ENCODE results near the gene AMN1. TPM values are rescaled to one million over a fixed set of nuclear protein-coding genes. Genes with fewer than 3 reads are reported as not detected.
"Not testable (repeated sequence)": the region's sequence is repeated elsewhere in the genome, so short reads cannot be mapped to it uniquely, and the experiment has no call there.

Gene AMN1
- total RNA-seq, 5 donors from 2014 or later (not counting 1 experiment from before 2014, with no cell fraction given) = 8.4 to 13.6 (median 12.2) TPM

- Histone ChIP-seq H3K36me3 (ENCODE audit: control insufficient read depth in 2 of 2, extremely low read depth in 1 of 2, insufficient read depth in 1 of 2, low read length in 1 of 2) (peaks cover 0 to 5% of the 10 kb centered on the region in 2 donors), H3K9me3 (peaks cover 2% of the 10 kb centered on the region), H3K27ac (ENCODE audit: low read length) (peak overlapping the region; percentile 8), H3K4me3 (ENCODE audit: control insufficient read depth in 1 of 2, extremely low read depth in 1 of 2, low read length in 1 of 2) (no peak overlapping the region), H3K4me1 (ENCODE audit: control insufficient read depth in 1 of 2, extremely low read depth in 1 of 2, insufficient read depth in 2 of 2, low read length in 2 of 2) (peaks cover 0 to 32% of the 10 kb centered on the region in 2 experiments), H3K27me3 (replicated peaks in 1 of 2; ENCODE audit: control insufficient read depth in 2 of 2, extremely low read depth in 1 of 2, insufficient read depth in 2 of 2, low read length in 1 of 2) (no peaks in the 10 kb centered on the region)
- DNase-seq = no peak
- ChIA-PET CTCF (interaction anchor here in 1 of 2 donors (1.4 kb wide), 1 partner anchor 1033 kb away, joined by 4 read pairs; the partner anchor contains the start of gene YARS2), POLR2A (interaction anchor here in 1 of 2 donors (0.6 kb wide), 1 partner anchor 80 kb away, joined by 3 read pairs; no protein-coding TSS in a partner anchor)
- Mint-ChIP-seq H3K4me1 (peaks cover 52 to 70% (median 66%) of the 10 kb centered on the region in 3 donors), H3K9me3 (peaks cover 9 to 18% (median 11%) of the 10 kb centered on the region in 3 donors), H3K27me3 (no peaks in the 10 kb centered on the region), H3K27ac (peak overlapping the region; percentile 75 to 83), H3K4me3 (peak overlapping the region in 2 of 3 donors; percentile 21 to 43), H3K36me3 (peaks cover 78% of the 10 kb centered on the region)
- no peak for ATAC-seq (replicated peaks in 1 of 4)
- WGBS (ENCODE audit: insufficient coverage) = 100% methylated on average over 2 of the region's 2 CpGs
Measured at GRCh38 chr12:31722580-31722979, 6.2 kb downstream of the AMN1 start.

- POLR2A ChIA-PET; H3K36me3 ChIP-seq (ENCODE audit: control insufficient read depth in 2 of 2, extremely low read depth in 1 of 2, insufficient read depth in 1 of 2, low read length in 1 of 2); H3K9me3 ChIP-seq; ATAC-seq (replicated peaks in 1 of 4); H3K27me3 Mint-ChIP-seq; CTCF ChIA-PET; H3K4me3 Mint-ChIP-seq; H3K27ac ChIP-seq (ENCODE audit: low read length); H3K27me3 ChIP-seq (replicated peaks in 1 of 2; ENCODE audit: control insufficient read depth in 2 of 2, extremely low read depth in 1 of 2, insufficient read depth in 2 of 2, low read length in 1 of 2); H3K4me3 ChIP-seq (ENCODE audit: control insufficient read depth in 1 of 2, extremely low read depth in 1 of 2, low read length in 1 of 2); DNase-seq: not testable (repeated sequence)
- WGBS (ENCODE audit: insufficient coverage) = 88% methylated on average over 13 of the region's 15 CpGs
- H3K27ac Mint-ChIP-seq = peak overlapping the region in 1 of 2 donors; percentile 44
- H3K9me3 Mint-ChIP-seq = peaks cover 0 to 27% (median 5%) of the 10 kb centered on the region in 3 donors
- peaks cover 26 to 49% (median 46%) of the 10 kb centered on the region in 3 donors for H3K4me1 Mint-ChIP-seq
- peaks cover 67% of the 10 kb centered on the region for H3K36me3 Mint-ChIP-seq
- H3K4me1 ChIP-seq (ENCODE audit: control insufficient read depth in 1 of 2, extremely low read depth in 1 of 2, insufficient read depth in 2 of 2, low read length in 2 of 2) = peaks cover 0 to 28% of the 10 kb centered on the region in 2 experiments
Measured at GRCh38 chr12:31718542-31719198, 10.2 kb downstream of the AMN1 start.

- H3K36me3 ChIP-seq (ENCODE audit: control insufficient read depth in 2 of 2, extremely low read depth in 1 of 2, insufficient read depth in 1 of 2, low read length in 1 of 2); POLR2A ChIA-PET; H3K4me3 ChIP-seq (ENCODE audit: control insufficient read depth in 1 of 2, extremely low read depth in 1 of 2, low read length in 1 of 2); DNase-seq; H3K27ac Mint-ChIP-seq; CTCF ChIA-PET; H3K27ac ChIP-seq (ENCODE audit: low read length); H3K4me3 Mint-ChIP-seq; H3K27me3 Mint-ChIP-seq; H3K27me3 ChIP-seq (replicated peaks in 1 of 2; ENCODE audit: control insufficient read depth in 2 of 2, extremely low read depth in 1 of 2, insufficient read depth in 2 of 2, low read length in 1 of 2); H3K9me3 ChIP-seq; ATAC-seq (replicated peaks in 1 of 4): not testable (repeated sequence)
- Mint-ChIP-seq H3K36me3 (peaks cover 53% of the 10 kb centered on the region), H3K4me1 (peaks cover 10 to 34% (median 30%) of the 10 kb centered on the region in 3 donors), H3K9me3 (peaks cover 0 to 27% (median 4%) of the 10 kb centered on the region in 3 donors)
- H3K4me1 ChIP-seq (ENCODE audit: control insufficient read depth in 1 of 2, extremely low read depth in 1 of 2, insufficient read depth in 2 of 2, low read length in 2 of 2) = peaks cover 0 to 17% of the 10 kb centered on the region in 2 experiments
- 100% methylated on average over 1 of the region's 4 CpGs for WGBS (ENCODE audit: insufficient coverage)
Measured at GRCh38 chr12:31716998-31717397, 11.8 kb downstream of the AMN1 start.

GRCh38 chr12:31715283-31715825 is 13.5 kb downstream of the AMN1 start:
- H3K9me3 ChIP-seq = peaks cover 1% of the 10 kb centered on the region
- POLR2A ChIA-PET = interaction anchor here (0.5 to 1.3 kb wide), 5 partner anchors 17 to 194 kb away, joined by 3 to 4 read pairs (median 4); no protein-coding TSS in a partner anchor
- no peak overlapping the region for H3K4me3 ChIP-seq (ENCODE audit: control insufficient read depth in 1 of 2, extremely low read depth in 1 of 2, low read length in 1 of 2)
- Mint-ChIP-seq H3K4me1 (peaks cover 10 to 20% (median 19%) of the 10 kb centered on the region in 3 donors), H3K27me3 (no peaks in the 10 kb centered on the region), H3K9me3 (peaks cover 0 to 20% (median 4%) of the 10 kb centered on the region in 3 donors), H3K4me3 (no peak overlapping the region), H3K36me3 (peaks cover 43% of the 10 kb centered on the region), H3K27ac (peak overlapping the region; percentile 3 to 25)
- H3K36me3 ChIP-seq (ENCODE audit: control insufficient read depth in 2 of 2, extremely low read depth in 1 of 2, insufficient read depth in 1 of 2, low read length in 1 of 2) = peaks cover 0 to 5% of the 10 kb centered on the region in 2 donors
- DNase-seq = no peak
- H3K27me3 ChIP-seq (replicated peaks in 1 of 2; ENCODE audit: control insufficient read depth in 2 of 2, extremely low read depth in 1 of 2, insufficient read depth in 2 of 2, low read length in 1 of 2) = no peaks in the 10 kb centered on the region
- CTCF ChIA-PET = interaction anchor here in 1 of 2 donors (0.5 kb wide), 1 partner anchor 56 kb away, joined by 6 read pairs; no protein-coding TSS in a partner anchor
- no peak overlapping the region for H3K27ac ChIP-seq (ENCODE audit: low read length)
- H3K4me1 ChIP-seq (ENCODE audit: control insufficient read depth in 1 of 2, extremely low read depth in 1 of 2, insufficient read depth in 2 of 2, low read length in 2 of 2) = peaks cover 0 to 6% of the 10 kb centered on the region in 2 experiments
- 68% methylated on average over 3 of the region's 5 CpGs for WGBS (ENCODE audit: insufficient coverage)
- peak in 1 of 4 experiments; percentile 23 for ATAC-seq (replicated peaks in 1 of 4)

- H3K36me3 Mint-ChIP-seq = peaks cover 48% of the 10 kb centered on the region
- H3K4me1 Mint-ChIP-seq = peaks cover 10 to 21% (median 19%) of the 10 kb centered on the region in 3 donors
- ChIA-PET POLR2A (interaction anchor here (0.5 to 1.3 kb wide), 9 partner anchors 17 to 325 kb away, joined by 3 to 4 read pairs (median 3); no protein-coding TSS in a partner anchor), CTCF (interaction anchor here (0.5 to 1.1 kb wide), 3 partner anchors 57 to 395 kb away, joined by 3 to 6 read pairs (median 3); no protein-coding TSS in a partner anchor)
- H3K9me3 ChIP-seq = no peaks in the 10 kb centered on the region
- no peak overlapping the region for H3K4me3 Mint-ChIP-seq
- no peak overlapping the region for H3K27ac ChIP-seq (ENCODE audit: low read length)
- DNase-seq (no peak), ATAC-seq (replicated peaks in 1 of 4) (no peak)
- H3K4me3 ChIP-seq (ENCODE audit: control insufficient read depth in 1 of 2, extremely low read depth in 1 of 2, low read length in 1 of 2) = no peak overlapping the region
- H3K27me3 Mint-ChIP-seq = no peaks in the 10 kb centered on the region
- peaks cover 0 to 6% of the 10 kb centered on the region in 2 experiments for H3K4me1 ChIP-seq (ENCODE audit: control insufficient read depth in 1 of 2, extremely low read depth in 1 of 2, insufficient read depth in 2 of 2, low read length in 2 of 2)
- H3K27ac Mint-ChIP-seq = peak overlapping the region; percentile 3 to 25
- WGBS (ENCODE audit: insufficient coverage) = 100% methylated on average over 2 of the region's 3 CpGs
- peaks cover 0 to 24% (median 9%) of the 10 kb centered on the region in 3 donors for H3K9me3 Mint-ChIP-seq
- no peaks in the 10 kb centered on the region for H3K27me3 ChIP-seq (replicated peaks in 1 of 2; ENCODE audit: control insufficient read depth in 2 of 2, extremely low read depth in 1 of 2, insufficient read depth in 2 of 2, low read length in 1 of 2)
- H3K36me3 ChIP-seq (ENCODE audit: control insufficient read depth in 2 of 2, extremely low read depth in 1 of 2, insufficient read depth in 1 of 2, low read length in 1 of 2) = peaks cover 0 to 5% of the 10 kb centered on the region in 2 donors
Measured at GRCh38 chr12:31714406-31715271, 14.2 kb downstream of the AMN1 start.

GRCh38 chr12:31712877-31713276 is 15.9 kb downstream of the AMN1 start:
- Mint-ChIP-seq H3K36me3 (peaks cover 44% of the 10 kb centered on the region), H3K4me3 (no peak overlapping the region)

More at GRCh38 chr12:31712877-31713276, 15.9 kb downstream of the AMN1 start:
- DNase-seq = no peak
- Histone ChIP-seq H3K36me3 (ENCODE audit: control insufficient read depth in 2 of 2, extremely low read depth in 1 of 2, insufficient read depth in 1 of 2, low read length in 1 of 2) (no peaks in the 10 kb centered on the region), H3K27me3 (replicated peaks in 1 of 2; ENCODE audit: control insufficient read depth in 2 of 2, extremely low read depth in 1 of 2, insufficient read depth in 2 of 2, low read length in 1 of 2) (no peaks in the 10 kb centered on the region), H3K4me1 (ENCODE audit: control insufficient read depth in 1 of 2, extremely low read depth in 1 of 2, insufficient read depth in 2 of 2, low read length in 2 of 2) (no peaks in the 10 kb centered on the region), H3K27ac (ENCODE audit: low read length) (no peak overlapping the region), H3K9me3 (no peaks in the 10 kb centered on the region), H3K4me3 (ENCODE audit: control insufficient read depth in 1 of 2, extremely low read depth in 1 of 2, low read length in 1 of 2) (no peak overlapping the region)
- CTCF ChIA-PET = no interaction called here
- 100% methylated on average over 3 of the region's 5 CpGs for WGBS (ENCODE audit: insufficient coverage)
- no peaks in the 10 kb centered on the region for H3K27me3 Mint-ChIP-seq
- ATAC-seq (replicated peaks in 1 of 4) = no peak
- POLR2A ChIA-PET = no interaction called here
- H3K4me1 Mint-ChIP-seq = peaks cover 6 to 14% (median 11%) of the 10 kb centered on the region in 3 donors
- H3K27ac Mint-ChIP-seq = no peak overlapping the region
- H3K9me3 Mint-ChIP-seq = peaks cover 4 to 30% (median 12%) of the 10 kb centered on the region in 3 donors
